Parathyroid adenoma (tissue), 2 donors: Measurements from ENCODE around the gene MAN1B1.

ENCODE experiments used
- H2AFZ ChIP-seq: fragments of 300-600 bp; sonication (generic); one replicate; pipeline ENCODE4 v1.7.0; 2017; ENCODE audit warnings: antibody characterized with exemption, mild to moderate bottlenecking
- H3K27ac ChIP-seq: fragments of 300-600 bp; sonication (generic); one replicate; pipeline ENCODE4 v1.7.0; 2017
- H3K27me3 ChIP-seq: fragments of 300-600 bp; sonication (generic); one replicate; pipeline ENCODE4 v1.7.0; 2017; ENCODE audit warnings: low read length; ENCODE audit not compliant: control insufficient read depth, insufficient read depth
- H3K36me3 ChIP-seq: fragments of 300-600 bp; sonication (generic); one replicate; pipeline ENCODE4 v1.7.0; 2017; ENCODE audit warnings: low read length; ENCODE audit not compliant: control insufficient read depth, insufficient read depth
- H3K4me1 ChIP-seq: fragments of 300-600 bp; sonication (generic); one replicate; pipeline ENCODE4 v1.7.0; 2017; ENCODE audit warnings: control low read depth
- H3K4me2 ChIP-seq: fragments of 300-600 bp; sonication (generic); one replicate; pipeline ENCODE4 v1.7.0; 2017; ENCODE audit warnings: low read length
- H3K4me3 ChIP-seq: fragments of 300-600 bp; sonication (generic); one replicate; pipeline ENCODE4 v1.7.0; 2017; ENCODE audit warnings: low read depth, low read length
- H3K79me2 ChIP-seq: fragments of 300-600 bp; sonication (generic); one replicate; pipeline ENCODE4 v1.7.0; 2017; ENCODE audit warnings: control low read depth
- H3K9ac ChIP-seq: fragments of 300-600 bp; sonication (generic); one replicate; pipeline ENCODE4 v1.7.0; 2017; ENCODE audit warnings: mild to moderate bottlenecking
- H3K9me3 ChIP-seq: fragments of 300-600 bp; sonication (generic); one replicate; pipeline ENCODE4 v1.7.0; 2017; ENCODE audit warnings: low read length; ENCODE audit not compliant: control insufficient read depth
- CTCF ChIP-seq: fragments of 300-600 bp; sonication (generic); IDR thresholded peaks from one replicate; pipeline ENCODE4 v1.7.0; 2017; ENCODE audit warnings: antibody characterized with exemption, mild to moderate bottlenecking
- donor health status: primary hyperparathyroidism.

Gene MAN1B1

GRCh38 chr9:137158625-137159024 is 71.8 kb downstream of the MAN1B1 start:
- H3K4me3 ChIP-seq: no peak overlapping the region
- no peak for TF ChIP-seq CTCF
- H2AFZ ChIP-seq: no peak overlapping the region
- H3K27ac ChIP-seq: no peak overlapping the region
- H3K4me1 ChIP-seq: no peaks in the 10 kb centered on the region
- H3K27me3 ChIP-seq: no peaks in the 10 kb centered on the region
- no peak overlapping the region for H3K4me2 ChIP-seq
- no peak overlapping the region for H3K9ac ChIP-seq
- no peaks in the 10 kb centered on the region for H3K36me3 ChIP-seq
- H3K9me3 ChIP-seq: no peaks in the 10 kb centered on the region
- H3K79me2 ChIP-seq: no peaks in the 10 kb centered on the region
